T-helper 17 cell (primary cell): Measurements from ENCODE around the gene PRICKLE1. TPM values are rescaled to one million over a fixed set of nuclear protein-coding genes. Genes with fewer than 3 reads are reported as not detected.
"Not testable (repeated sequence)": the region's sequence is repeated elsewhere in the genome, so short reads cannot be mapped to it uniquely, and the experiment has no call there.

Source experiments
- ATAC-seq: fragments of 150-1000 bp; cut with Tn5 transposase; 2 replicates; pipeline ENCODE4 v1.10.0; 2021; ENCODE audit warnings: mild to moderate bottlenecking, moderate library complexity
- DNase-seq, 3 donors: peaks; one replicate each; pipeline versions ENCODE4 v3.0.0 to v3.0.0-alpha.2; 2020 to 2021
- H3K9me3 ChIP-seq: one replicate; pipeline ENCODE4 v1.7.0; 2013; ENCODE audit warnings: low read length, mild to moderate bottlenecking; ENCODE audit not compliant: control insufficient read depth, poor library complexity, severe bottlenecking
- H3K27ac Mint-ChIP-seq: one replicate; pipeline ENCODE4 v1.8.0; 2022; ENCODE audit warnings: mild to moderate bottlenecking, moderate library complexity, mixed read lengths
- H3K27me3 Mint-ChIP-seq: one replicate; pipeline ENCODE4 v1.8.0; 2022; ENCODE audit warnings: mixed read lengths
- H3K36me3 Mint-ChIP-seq: one replicate; pipeline ENCODE4 v1.8.0; 2022; ENCODE audit warnings: low read depth, mixed read lengths
- H3K4me1 Mint-ChIP-seq: one replicate; pipeline ENCODE4 v1.8.0; 2022; ENCODE audit warnings: mild to moderate bottlenecking, mixed read lengths
- H3K4me3 Mint-ChIP-seq: one replicate; pipeline ENCODE4 v1.8.0; 2022; ENCODE audit warnings: mild to moderate bottlenecking, moderate library complexity, mixed read lengths
- total RNA-seq, 4 donors: library from RNA in 2 of 4; stranded (reverse) in 2 of 4; gene quantifications; one replicate each; pipeline ENCODE4 v1.2.3 and lab custom pipeline; 2022 to 2026

PRICKLE1 gene
- total RNA-seq, 2 donors from 2014 or later = 0.27 to 0.86 TPM

- no peak overlapping the region for H3K4me3 Mint-ChIP-seq
- DNase-seq (no peak), ATAC-seq (no peak)
- H3K36me3 Mint-ChIP-seq = peaks cover 2% of the 10 kb centered on the region
- peaks cover 18% of the 10 kb centered on the region for H3K27me3 Mint-ChIP-seq
- no peaks in the 10 kb centered on the region for H3K9me3 ChIP-seq
- H3K4me1 Mint-ChIP-seq = peaks cover 6% of the 10 kb centered on the region
- no peak overlapping the region for H3K27ac Mint-ChIP-seq
Observed at GRCh38 chr12:42564556-42564955, 25.0 kb downstream of the PRICKLE1 start.

GRCh38 chr12:42560977-42561376 lies 28.6 kb downstream of the PRICKLE1 start:
- Mint-ChIP-seq H3K4me1 (peaks cover 5% of the 10 kb centered on the region), H3K4me3 (no peak overlapping the region), H3K36me3 (peaks cover 2% of the 10 kb centered on the region), H3K27me3 (peaks cover 25% of the 10 kb centered on the region), H3K27ac (no peak overlapping the region)
- DNase-seq (no peak), ATAC-seq (no peak)
- no peaks in the 10 kb centered on the region for H3K9me3 ChIP-seq

GRCh38 chr12:42557586-42558172 lies 31.9 kb downstream of the PRICKLE1 start:
- no peaks in the 10 kb centered on the region for H3K4me1 Mint-ChIP-seq
- H3K27ac Mint-ChIP-seq = no peak overlapping the region
- H3K36me3 Mint-ChIP-seq = peaks cover 2% of the 10 kb centered on the region
- H3K27me3 Mint-ChIP-seq = peaks cover 14% of the 10 kb centered on the region
- H3K9me3 ChIP-seq = no peaks in the 10 kb centered on the region
- DNase-seq (no peak), ATAC-seq (no peak)
- no peak overlapping the region for H3K4me3 Mint-ChIP-seq

GRCh38 chr12:42556917-42557316 lies 32.6 kb downstream of the PRICKLE1 start:
- Mint-ChIP-seq H3K4me1 (no peaks in the 10 kb centered on the region), H3K27me3 (peaks cover 14% of the 10 kb centered on the region), H3K36me3 (no peaks in the 10 kb centered on the region), H3K27ac (no peak overlapping the region), H3K4me3 (no peak overlapping the region)
- DNase-seq (no peak), ATAC-seq (no peak)
- H3K9me3 ChIP-seq = no peaks in the 10 kb centered on the region

DNA sequence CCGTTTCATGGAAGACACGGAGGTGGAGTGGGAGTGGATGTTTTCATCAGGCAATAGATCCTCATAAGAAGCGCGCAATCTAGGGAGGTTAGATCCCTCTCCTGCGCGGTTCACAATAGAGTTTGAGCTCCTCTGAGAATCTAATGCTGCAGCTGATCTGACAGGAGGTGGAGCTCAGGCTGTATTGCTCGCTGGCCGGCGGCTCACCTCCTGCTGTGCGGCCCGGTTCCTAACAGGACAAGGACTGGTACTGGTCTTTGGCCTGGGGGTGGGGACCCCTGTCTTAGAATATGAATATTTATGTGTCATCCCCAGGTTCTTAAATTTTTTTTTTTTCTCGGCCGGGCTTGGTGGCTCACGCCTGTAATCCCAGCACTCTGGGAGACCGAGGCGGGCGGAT lies 36.7 kb downstream of the PRICKLE1 start:
- Mint-ChIP-seq H3K36me3 (no peaks in the 10 kb centered on the region), H3K4me3 (no peak overlapping the region), H3K27me3 (peaks cover 11% of the 10 kb centered on the region), H3K4me1 (no peaks in the 10 kb centered on the region), H3K27ac (no peak overlapping the region)
- ATAC-seq = no peak
- no peak for DNase-seq
- no peaks in the 10 kb centered on the region for H3K9me3 ChIP-seq

DNA sequence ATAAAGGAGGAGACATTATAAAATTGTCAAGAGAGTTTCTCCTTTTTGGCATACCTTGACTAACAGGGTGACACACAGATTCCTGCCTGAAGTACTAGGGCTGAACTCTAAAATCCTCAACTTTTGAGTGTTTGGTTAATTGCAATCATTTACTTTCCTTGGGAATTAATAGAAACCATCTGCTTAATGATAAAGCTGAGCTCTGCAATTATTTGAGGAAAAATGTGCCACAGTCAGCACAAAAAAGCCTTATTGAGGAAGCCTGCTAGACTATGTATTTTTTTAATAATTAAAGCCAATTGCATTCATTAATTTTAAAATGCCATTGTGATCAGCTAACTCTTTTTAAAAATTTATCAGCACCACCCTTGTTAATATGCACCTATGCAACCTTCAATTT lies 38.7 kb downstream of the PRICKLE1 start:
- DNase-seq (no peak), ATAC-seq (no peak)
- Mint-ChIP-seq H3K36me3 (no peaks in the 10 kb centered on the region), H3K4me3 (no peak overlapping the region), H3K27me3 (peaks cover 6% of the 10 kb centered on the region), H3K4me1 (no peaks in the 10 kb centered on the region), H3K27ac (no peak overlapping the region)
- no peaks in the 10 kb centered on the region for H3K9me3 ChIP-seq

DNA sequence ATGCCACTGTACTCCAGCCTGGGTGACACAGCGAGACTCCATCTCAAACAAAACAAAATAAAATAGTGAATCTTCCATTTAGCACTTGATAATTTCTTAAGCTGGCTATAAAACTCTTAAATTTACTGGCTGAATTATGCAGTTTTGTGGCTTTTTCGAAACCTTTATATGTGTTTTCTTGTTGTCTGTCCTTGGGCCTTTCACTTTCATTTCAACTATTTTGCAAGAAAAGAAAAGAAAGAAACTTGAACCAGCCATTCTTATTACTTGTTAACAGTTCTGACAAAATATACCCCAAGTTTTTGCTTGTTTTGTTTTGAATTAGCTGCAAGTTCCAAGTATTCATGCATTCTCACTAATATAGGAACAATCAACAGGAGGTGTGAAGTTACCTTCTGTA lies 42.8 kb downstream of the PRICKLE1 start:
- Mint-ChIP-seq H3K4me3 (no peak overlapping the region), H3K4me1 (peaks cover under 1% of the 10 kb centered on the region)

GRCh38 chr12:42541965-42542364 lies 47.6 kb downstream of the PRICKLE1 start:
- no peak overlapping the region for H3K27ac Mint-ChIP-seq
- H3K4me3 Mint-ChIP-seq = no peak overlapping the region
- H3K27me3 Mint-ChIP-seq = peaks cover 18% of the 10 kb centered on the region
- ATAC-seq = no peak
- DNase-seq = no peak
- peaks cover 2% of the 10 kb centered on the region for H3K4me1 Mint-ChIP-seq
- H3K36me3 Mint-ChIP-seq = peaks cover 2% of the 10 kb centered on the region
- no peaks in the 10 kb centered on the region for H3K9me3 ChIP-seq

More for the DNA sequence above, 42.8 kb downstream of the PRICKLE1 start:
- no peak for DNase-seq
- Mint-ChIP-seq H3K27ac (no peak overlapping the region), H3K27me3 (peaks cover 8% of the 10 kb centered on the region), H3K36me3 (peaks cover 2% of the 10 kb centered on the region)
- H3K9me3 ChIP-seq = no peaks in the 10 kb centered on the region
- ATAC-seq = no peak

DNA sequence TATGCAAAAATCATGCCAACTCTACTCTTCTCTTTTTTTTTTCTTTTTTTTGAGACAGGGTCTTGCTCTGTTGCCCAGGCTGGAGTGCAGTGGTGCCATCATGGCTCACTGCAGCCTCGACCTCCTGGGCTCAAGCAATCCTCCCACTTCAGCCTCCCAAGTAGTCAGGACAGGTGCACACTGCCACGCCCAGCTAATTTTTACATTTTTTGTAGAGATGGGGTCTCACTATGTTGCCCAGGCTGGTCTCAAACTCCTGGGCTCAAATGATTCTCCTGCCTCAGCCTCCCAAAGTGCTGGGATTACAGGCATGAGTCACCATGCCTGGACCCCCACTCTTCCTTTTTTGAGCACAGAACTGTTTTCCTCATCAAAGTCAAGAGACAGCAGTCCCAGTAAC lies 48.2 kb downstream of the PRICKLE1 start:
- not testable (repeated sequence) for H3K9me3 ChIP-seq, DNase-seq, H3K36me3 Mint-ChIP-seq, ATAC-seq, H3K4me3 Mint-ChIP-seq, H3K4me1 Mint-ChIP-seq, H3K27ac Mint-ChIP-seq
- peaks cover 23% of the 10 kb centered on the region for H3K27me3 Mint-ChIP-seq

- Mint-ChIP-seq H3K27me3 (peaks cover 33% of the 10 kb centered on the region), H3K4me1 (peaks cover 2% of the 10 kb centered on the region), H3K27ac (no peak overlapping the region), H3K4me3 (no peak overlapping the region), H3K36me3 (no peaks in the 10 kb centered on the region)
- H3K9me3 ChIP-seq = peaks cover 4% of the 10 kb centered on the region
- ATAC-seq (no peak), DNase-seq (no peak)
Observed at GRCh38 chr12:42539696-42540095, 49.9 kb downstream of the PRICKLE1 start.

DNA sequence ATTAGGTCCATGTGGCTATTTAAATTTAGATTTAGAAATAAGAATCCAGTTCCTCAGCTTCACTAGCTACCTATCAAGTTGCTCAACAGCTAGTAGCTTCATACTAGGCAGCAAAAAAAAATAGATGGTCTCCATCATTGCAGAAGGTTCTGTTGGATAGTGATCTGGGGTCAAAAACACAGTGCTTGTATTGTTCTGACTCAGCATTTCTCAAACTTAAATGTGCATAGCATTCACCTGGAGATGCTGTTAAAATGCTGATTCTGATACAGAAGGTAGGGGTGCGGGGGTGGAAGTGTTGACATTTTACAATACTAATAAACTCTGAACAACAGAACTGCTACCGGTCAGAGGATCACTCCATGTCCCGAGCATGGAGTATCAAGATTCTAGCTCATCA lies 51.3 kb downstream of the PRICKLE1 start:
- H3K27ac Mint-ChIP-seq = no peak overlapping the region
- H3K4me3 Mint-ChIP-seq = no peak overlapping the region
- no peak for DNase-seq
- peaks cover 38% of the 10 kb centered on the region for H3K27me3 Mint-ChIP-seq
- peaks cover 4% of the 10 kb centered on the region for H3K9me3 ChIP-seq
- no peak for ATAC-seq
- H3K36me3 Mint-ChIP-seq = no peaks in the 10 kb centered on the region
- H3K4me1 Mint-ChIP-seq = peaks cover 2% of the 10 kb centered on the region

- ATAC-seq = no peak
- Mint-ChIP-seq H3K27me3 (peaks cover 31% of the 10 kb centered on the region), H3K27ac (no peak overlapping the region), H3K4me3 (no peak overlapping the region), H3K4me1 (no peaks in the 10 kb centered on the region), H3K36me3 (no peaks in the 10 kb centered on the region)
- H3K9me3 ChIP-seq = peaks cover 4% of the 10 kb centered on the region
- no peak for DNase-seq
Observed at GRCh38 chr12:42534184-42534838, 55.2 kb downstream of the PRICKLE1 start.

DNA sequence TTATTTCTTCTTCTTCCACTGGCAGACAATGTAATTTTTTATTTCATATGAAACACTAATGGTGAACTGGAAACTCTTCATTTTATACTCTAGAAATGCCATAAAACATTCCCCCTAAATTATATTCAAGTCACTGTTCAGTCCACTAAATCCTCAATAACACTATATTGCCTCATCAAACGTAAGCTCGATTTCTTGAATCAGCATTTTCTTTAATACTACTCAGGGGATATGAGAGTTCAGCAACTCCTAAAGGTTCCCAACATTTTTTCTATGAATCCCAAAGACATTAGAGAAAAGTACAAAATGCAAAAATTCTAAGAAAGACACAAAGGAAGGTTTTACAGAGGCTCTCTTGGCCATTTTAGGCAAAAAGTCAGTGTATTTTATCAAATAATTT lies 59.3 kb downstream of the PRICKLE1 start:
- H3K9me3 ChIP-seq = peaks cover 4% of the 10 kb centered on the region
- Mint-ChIP-seq H3K4me3 (no peak overlapping the region), H3K27me3 (peaks cover 20% of the 10 kb centered on the region), H3K36me3 (peaks cover 2% of the 10 kb centered on the region), H3K4me1 (no peaks in the 10 kb centered on the region), H3K27ac (no peak overlapping the region)
- DNase-seq (no peak), ATAC-seq (no peak)

GRCh38 chr12:42525444-42525843 lies 64.1 kb downstream of the PRICKLE1 start:
- H3K27me3 Mint-ChIP-seq = peaks cover 18% of the 10 kb centered on the region
- ATAC-seq = no peak
- H3K36me3 Mint-ChIP-seq = peaks cover 2% of the 10 kb centered on the region
- no peak overlapping the region for H3K27ac Mint-ChIP-seq
- H3K9me3 ChIP-seq = no peaks in the 10 kb centered on the region
- DNase-seq = no peak
- H3K4me1 Mint-ChIP-seq = no peaks in the 10 kb centered on the region
- no peak overlapping the region for H3K4me3 Mint-ChIP-seq
